Raji (cell line): Measurements from ENCODE around the gene DUSP15.

ENCODE experiments used
- POLR2A ChIP-seq: IDR thresholded peaks from 2 replicates; pipeline ENCODE4 v1.6.1; 2011; ENCODE audit warnings: low read depth, low read length, control low read depth; ENCODE audit not compliant: insufficient read depth

DUSP15 gene

DNA sequence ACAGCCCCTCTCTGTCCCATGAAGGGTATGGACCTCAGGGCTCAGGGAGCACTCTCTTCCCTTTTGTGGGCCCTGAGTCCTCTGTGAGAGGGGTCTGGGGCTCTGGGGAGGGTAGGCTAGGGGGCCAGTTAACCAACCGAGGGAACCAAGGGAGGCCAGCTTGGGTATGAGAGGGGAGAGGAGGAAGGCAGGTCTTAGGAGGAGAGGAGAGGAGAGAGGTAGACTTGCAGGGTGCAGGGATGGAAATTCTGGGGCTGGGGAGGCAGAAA lies 720 bp downstream of the DUSP15 start:
- TF ChIP-seq POLR2A = no peak

DNA sequence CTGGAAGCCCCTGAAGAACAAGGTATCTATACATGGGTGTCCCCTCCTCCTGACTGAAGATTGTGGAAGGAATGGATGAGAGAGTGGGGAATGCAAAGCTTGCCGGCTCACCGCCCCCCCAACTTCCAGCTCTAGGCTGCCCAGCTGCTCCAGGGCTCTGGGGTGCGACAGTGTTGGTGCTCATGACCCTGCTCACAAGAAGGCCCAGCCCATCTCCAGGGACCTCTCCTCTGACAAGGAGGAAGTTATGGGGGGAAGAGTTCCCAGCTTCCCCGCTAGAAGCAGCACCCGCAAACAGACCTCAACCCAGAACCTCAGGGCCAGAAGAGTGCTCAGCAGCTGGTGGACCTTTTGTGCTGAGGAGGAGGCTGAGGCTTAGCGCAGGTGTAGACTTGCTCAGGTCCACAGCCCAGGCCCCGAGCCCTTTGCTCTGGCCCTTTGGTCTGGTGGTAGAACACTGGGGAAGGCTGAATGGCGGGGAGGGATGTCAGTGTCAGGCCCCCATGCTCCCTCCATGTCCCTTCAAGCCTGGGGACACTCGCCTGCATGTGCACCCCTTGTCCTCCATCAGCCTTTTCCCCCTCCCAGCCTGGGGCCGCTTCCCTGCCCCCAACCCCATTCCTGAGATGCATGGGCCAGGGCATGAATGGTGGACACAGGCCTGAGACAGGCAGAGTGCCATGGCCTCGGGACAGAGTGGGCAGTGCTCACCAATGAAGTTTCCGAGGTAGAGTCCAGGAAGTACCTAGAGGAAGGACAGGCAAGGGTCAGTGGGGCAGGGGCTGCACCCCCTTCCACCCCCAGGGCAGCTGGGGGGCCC lies 1.3 kb downstream of the DUSP15 start:
- no peak for TF ChIP-seq POLR2A

DNA sequence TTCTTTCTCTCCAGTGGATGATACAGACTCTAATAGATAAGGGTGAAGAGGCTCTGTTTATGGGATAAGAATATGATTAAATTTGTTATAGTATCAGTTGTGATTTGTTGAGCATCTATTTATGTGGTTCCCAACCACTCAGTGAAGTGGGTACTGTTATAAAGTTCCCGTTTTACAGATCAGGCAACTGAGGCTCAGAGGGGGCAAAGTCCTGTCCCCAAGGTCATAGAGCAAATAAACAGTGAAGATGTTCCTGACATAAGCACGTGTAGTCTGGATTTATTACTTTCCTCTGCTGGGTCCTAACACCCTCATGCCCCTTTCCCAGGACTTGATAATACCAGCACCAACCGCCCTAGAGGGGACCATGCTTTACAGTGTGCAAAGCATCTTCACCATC lies 4.1 kb downstream of the DUSP15 start:
- TF ChIP-seq POLR2A = no peak

DNA sequence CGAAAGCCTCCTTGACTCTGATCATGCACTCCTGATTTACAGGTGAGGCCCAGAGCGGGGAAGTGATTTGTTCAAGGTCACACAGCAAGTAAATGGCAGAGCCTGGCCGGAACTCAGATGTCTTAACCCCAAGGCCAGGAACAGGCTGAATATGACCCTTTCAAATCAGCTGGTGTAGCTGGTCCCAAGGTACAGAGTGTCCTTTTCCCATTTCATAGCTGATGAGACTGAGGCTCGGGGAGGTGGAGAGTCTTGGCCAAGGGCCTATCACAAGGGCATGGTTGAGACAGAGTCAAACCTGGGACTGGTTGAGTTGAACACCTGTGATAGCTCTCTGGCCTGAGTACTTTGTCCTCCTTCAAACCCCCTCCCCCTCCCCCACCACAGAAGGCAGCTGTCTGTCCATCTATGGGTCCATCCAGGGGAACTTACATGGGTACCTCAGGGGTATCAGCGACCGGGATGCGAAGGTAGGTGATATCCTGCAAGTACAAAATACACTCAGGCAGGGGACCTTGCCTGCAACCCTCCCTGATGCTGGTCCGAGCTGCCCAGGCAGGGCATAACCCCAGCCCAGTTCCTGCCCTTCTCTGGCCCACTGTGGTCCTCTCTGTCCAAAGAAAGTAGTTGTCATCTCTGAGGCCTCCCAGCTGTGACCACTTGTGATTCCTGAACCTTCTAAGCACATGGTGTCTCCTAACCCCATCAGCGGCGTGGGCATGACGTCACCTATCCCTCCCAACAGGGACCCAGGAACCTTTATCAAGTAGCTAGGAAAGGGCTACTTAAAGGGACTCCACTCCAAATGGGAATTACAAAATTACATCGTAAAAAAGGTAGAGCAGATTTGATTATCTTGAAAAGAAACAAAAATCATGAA lies 5.6 kb downstream of the DUSP15 start:
- TF ChIP-seq POLR2A = no peak

DNA sequence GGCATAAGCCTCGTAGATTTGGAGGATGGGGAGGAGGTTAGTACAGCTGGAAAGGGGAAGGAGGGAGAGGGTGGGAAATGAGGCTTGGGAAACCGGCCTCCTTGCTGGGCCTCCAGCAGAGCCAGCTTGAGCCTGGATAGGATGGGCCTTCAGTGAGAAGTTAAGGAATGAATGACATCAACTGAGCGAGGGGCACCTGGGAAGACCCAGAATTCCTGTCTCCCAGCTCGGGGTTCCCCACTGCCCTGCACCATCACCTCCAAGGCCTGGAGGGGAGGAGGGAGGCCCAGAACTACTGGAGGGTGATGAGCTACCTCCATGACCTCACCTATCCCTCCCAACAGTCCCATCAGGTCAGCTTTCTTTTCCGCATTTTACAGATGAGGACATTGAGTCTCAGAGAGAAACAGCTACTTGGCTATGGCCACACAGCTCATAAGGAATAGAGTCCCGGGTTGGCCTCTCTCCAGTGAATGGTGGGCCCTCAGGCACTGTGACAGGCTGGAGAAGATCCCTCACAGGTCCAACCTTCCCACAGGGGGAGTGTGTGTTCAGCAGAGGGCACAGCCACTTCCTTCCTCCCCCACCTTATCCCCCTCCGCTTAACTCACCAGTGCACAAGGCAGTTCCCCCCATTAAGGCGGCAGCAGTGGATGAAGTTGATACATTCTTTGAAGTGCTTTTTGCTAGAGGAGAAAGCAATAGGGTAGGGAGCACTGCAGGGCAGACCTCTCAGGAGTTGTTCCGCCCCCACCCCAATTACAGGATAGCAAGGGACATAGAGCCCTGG lies 6.8 kb downstream of the DUSP15 start:
- no peak for TF ChIP-seq POLR2A

DNA sequence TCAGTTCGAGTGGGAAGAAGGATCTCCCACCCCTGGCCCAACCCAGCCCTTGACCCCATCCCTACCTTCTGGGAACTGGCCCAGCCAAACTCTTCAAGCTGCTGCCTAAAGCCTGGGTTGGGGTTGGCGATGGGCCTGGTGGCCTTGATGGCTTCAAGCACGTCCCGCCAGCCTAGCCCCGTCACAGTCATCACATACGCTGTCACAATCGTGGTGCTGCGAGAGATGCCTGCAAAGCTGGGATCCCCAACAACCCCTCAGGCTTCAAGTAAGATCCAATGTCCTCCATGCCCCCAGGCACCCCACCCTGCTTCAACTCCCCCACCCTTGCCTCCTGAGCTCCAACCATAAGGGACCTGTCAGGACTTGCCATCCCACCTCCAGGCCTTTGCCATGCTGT lies 7.8 kb downstream of the DUSP15 start:
- TF ChIP-seq POLR2A = no peak

- TF ChIP-seq POLR2A = no peak
Measured at GRCh38 chr20:31862157-31862470, 8.2 kb downstream of the DUSP15 start.

- no peak for TF ChIP-seq POLR2A
Measured at GRCh38 chr20:31861385-31862156, 8.8 kb downstream of the DUSP15 start.

- TF ChIP-seq POLR2A = no peak
Measured at GRCh38 chr20:31861135-31861384, 9.3 kb downstream of the DUSP15 start.

DNA sequence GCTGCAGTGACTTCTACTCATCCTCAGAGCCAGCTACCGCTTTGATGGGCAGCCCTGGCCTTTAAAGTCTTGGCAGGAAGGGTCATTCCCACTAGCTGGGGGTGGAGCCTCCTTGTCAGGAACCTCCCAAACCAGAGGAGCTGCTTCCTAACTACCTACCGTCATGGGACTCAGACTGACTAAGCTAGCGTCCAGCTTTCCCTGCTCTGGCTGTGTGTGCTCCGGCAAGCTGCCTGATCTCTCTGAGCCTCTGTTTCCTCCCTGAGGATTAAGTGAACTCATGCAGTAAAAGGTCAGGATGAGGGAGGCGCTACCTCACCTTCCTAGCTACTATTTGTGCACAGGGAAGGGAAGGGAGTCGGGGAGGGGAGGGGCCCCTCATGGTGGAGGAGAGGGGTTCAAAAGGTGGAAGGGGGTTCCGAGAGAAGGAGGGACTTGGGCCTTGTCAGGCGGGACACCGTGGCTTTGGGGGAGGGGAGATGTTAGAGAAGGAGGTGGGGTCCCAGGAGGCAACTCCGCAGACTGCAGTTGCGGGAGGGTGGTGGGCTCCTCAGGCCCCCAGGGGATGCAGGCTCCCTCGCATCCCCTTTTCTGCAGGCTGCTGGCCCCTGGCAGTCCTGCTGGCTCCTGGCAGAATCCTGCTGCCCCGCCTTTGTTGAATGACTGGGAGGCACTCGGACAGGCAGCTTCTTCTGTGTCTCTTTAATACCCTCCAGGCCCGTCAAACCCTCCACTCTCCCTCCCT lies 9.8 kb downstream of the DUSP15 start:
- TF ChIP-seq POLR2A = no peak

DNA sequence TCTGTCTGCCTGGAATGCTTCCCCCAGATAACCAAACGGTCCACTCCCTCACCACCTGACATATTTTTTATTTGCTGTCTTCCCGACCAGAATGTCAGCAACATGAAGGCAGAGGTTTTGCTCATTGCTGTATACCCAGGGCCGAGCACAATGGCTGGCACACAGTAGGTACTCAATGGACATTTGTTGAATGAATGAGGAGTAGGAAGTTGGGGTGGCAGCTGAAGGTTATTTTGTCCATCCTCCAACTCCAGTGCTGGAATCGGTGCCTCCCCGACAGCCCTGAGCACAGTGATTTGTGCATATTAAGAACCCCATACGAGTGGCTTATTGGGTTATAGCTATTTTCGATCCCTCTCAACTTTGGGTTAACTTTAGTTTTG lies 10.3 kb downstream of the DUSP15 start:
- no peak for TF ChIP-seq POLR2A

GRCh38 chr20:31859266-31859997 lies 10.9 kb downstream of the DUSP15 start:
- no peak for TF ChIP-seq POLR2A

DNA sequence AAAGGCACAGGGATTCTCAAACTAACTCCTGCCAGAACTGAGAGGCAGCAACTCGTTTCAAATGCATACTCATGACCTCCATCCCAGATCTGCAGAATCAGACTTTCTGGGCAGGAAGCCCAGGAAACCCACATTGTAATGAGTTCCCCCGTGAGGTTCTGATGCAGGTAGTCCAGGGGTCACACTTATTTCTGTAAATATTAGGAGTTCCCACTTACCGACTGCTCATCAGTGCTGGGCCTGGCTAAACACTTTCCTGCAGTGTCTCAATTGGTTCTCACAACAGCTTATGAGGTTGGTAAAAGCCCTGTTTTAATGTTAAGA lies 11.6 kb downstream of the DUSP15 start:
- no peak for TF ChIP-seq POLR2A
